Dedifferentiated amniotic fluid mesenchymal stem cell (primary cell): ENCODE data around the gene ASF1B.
"Not testable (repeated sequence)": the region's sequence is repeated elsewhere in the genome, so short reads cannot be mapped to it uniquely, and the experiment has no call there.

Experiments
- DNase-seq: peaks from one replicate; pipeline ENCODE4 v3.0.0-alpha.2; 2016; ENCODE audit errors: extremely low spot score

Gene ASF1B

DNA sequence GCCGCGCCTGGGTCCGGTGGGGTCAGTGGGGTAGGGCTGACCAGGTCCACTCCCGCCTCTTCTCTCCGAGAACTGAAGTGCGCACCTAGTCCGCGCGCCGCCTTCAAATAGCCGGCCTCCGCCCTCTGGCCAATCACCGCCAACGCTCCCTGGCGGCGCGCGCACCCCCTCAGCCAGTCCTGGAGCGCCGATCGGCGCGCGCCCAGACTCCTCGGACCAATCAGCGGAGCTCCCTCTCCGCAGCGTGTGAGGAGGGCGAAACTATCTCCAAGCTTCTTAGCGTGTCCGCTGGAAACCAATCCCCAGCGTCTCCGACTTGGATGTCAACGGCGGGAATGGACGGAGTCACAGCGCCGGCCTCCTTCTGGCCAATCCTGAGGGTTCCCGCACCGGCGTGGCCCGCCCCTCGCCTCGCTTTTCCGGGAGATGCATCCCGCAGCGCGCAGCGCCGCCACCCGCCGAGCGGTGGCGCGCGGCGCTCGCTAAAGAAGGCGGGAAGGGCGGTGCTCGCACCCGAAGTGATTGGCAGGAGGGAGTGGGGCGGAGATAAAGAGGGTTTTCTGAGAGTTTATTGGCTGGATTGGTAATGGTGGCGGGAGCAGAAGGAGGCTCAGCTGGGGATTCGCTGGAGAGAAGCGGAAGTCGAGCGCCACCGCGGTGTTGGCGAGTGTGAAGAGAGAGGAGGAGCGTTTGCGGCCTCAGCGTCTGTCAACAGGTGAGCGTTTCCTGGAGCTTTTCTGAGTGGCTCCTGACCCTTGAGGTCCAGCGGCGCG, at the start of gene ASF1B:
TSS of gene ASF1B (minus strand) at position 81 of the 773 bp plus-strand sequence. CDS start 133 bp downstream, outside the sequence.
- peak; percentile 100 for DNase-seq

DNA sequence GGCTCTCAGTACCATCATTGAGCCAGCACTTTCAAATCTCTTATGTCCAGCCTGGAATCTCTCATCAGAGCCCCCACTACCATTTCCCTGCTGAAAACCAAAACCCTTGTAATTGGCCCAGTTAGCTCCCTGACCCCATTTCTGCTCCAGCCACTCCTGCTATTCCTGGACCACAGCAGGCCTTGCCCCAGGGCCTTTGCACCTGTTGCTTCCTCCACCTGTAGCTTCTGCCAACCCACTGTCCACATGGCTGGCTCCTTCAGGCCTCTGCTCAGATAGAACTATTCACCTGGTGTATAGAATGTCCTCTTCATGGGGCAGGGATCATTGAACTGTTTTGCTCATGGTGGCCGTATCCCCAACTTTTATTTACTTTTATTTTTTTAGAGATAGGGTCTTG, 49.3 kb upstream of the ASF1B start:
- DNase-seq: not testable (repeated sequence)

- DNase-seq: no peak
Measured at GRCh38 chr19:14185158-14185557, 48.8 kb upstream of the ASF1B start.

- no peak for DNase-seq
Measured at GRCh38 chr19:14183741-14184350, 47.5 kb upstream of the ASF1B start.

- no peak for DNase-seq
Measured at GRCh38 chr19:14182476-14182875, 46.1 kb upstream of the ASF1B start.

DNA sequence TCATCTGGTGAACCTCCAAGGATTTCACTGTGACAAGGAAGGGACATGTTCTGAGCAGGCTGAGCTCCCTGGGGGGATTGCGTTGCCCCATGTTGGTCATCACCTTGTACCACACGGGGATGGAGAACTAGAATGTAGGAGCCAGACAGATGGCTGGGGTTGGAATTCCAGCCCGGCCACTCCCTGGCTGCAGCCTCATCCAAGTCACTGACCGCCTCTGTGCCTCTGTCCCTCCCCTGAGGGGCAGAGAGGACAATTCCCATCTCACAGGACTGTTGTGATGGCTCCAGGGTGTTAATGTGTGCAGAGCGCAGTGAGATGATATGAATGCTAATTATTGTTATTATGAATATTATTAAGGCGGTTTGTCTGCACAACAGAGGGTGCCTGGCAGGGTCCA, 45.5 kb upstream of the ASF1B start:
- DNase-seq: no peak

DNA sequence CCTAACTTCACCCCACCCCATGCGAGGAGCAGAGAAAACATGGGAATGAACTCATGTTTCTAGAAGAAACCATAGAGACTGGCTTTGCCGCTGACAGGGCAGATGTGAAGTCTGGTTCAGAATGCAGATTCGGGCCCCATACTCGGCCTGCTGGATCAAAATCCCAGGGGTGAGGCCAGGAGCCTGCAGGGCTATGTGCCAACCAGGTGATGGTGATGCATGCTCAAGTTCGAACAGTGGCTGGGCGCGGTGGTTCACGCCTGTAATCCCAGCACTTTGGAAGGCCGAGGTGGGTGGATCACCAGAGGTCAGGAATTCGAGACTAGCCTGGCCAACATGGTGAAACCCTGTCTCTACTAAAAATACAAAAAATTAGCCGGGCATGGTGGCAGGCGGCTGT, 44.8 kb upstream of the ASF1B start:
- DNase-seq: not testable (repeated sequence)

- no peak for DNase-seq
Measured at GRCh38 chr19:14177496-14178074, 41.2 kb upstream of the ASF1B start.

- DNase-seq: no peak
Measured at GRCh38 chr19:14175351-14175792, 39.0 kb upstream of the ASF1B start.

DNA sequence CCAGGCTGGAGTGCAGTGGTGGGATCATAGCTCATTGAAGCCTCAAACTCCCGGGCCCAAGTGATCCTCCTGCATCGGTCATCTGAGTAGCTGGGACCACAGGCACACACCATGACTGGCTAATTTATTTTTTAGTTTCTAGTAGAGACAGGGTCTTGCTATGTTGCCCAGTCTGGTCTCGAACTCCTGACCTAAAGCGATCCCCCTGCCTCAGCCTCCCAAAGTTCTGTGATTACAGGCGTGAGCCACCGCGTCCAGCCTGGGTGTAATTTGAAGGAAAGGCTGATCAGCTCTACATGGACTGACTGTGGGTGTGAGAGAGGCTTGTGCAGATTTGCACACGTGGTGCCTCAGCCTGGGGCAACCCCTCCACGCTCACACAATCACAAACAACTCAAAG, 38.5 kb upstream of the ASF1B start:
- DNase-seq: no peak

DNA sequence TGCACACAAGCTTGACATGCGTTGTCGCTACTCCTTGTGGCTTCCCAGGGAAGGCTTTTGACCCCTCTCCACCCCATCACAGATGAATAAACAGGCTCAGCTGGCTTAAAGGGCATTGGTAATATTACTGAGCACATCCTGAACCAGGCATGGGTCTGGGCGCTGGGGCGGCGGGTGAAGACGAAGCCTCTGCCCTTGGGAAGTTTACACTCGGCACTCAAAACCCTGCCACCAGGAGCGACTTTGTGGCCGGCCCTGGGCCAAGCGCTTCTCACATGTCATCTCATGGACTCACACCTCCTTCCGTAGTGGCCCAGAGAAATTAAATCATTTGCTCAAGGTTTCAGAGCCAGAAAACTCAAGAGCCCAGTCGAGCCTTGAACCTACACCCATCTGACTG, 32.6 kb upstream of the ASF1B start:
- no peak for DNase-seq

DNA sequence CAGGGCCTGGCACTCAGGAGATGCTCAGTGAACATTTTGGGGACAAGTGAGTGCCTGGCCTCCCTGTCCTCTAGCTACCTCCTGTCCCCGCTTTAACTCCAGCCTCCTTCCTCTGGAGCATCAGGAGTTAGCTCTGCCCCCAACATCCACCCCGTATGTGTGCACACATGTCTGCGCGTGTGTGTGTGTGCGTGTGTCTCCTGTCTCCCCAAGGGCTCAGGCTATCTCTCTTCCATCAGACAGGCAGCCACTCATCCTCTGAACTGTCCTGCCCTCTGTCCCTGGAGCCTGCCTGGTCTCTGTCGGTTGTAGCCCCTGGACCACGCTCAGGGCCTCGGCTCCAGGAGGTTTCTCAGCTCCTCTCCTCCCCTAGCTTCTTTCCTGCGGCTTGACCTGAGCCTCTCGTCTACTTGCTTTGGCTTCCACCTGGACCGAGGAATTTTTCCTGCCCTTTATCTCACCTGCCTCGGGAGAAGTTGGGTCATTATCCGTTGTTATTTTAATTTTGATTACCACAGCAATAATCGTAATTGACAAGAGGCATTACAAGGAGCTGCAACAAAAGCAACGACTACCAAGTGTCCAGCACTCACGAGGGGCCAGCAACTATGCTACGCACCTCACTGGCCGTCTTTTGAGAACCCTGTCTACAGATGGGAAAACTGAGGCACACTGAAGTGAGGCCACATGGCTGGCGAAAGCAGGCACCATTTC, 32.0 kb upstream of the ASF1B start:
- DNase-seq: no peak

GRCh38 chr19:14167576-14168138, 31.3 kb upstream of the ASF1B start:
- no peak for DNase-seq

DNA sequence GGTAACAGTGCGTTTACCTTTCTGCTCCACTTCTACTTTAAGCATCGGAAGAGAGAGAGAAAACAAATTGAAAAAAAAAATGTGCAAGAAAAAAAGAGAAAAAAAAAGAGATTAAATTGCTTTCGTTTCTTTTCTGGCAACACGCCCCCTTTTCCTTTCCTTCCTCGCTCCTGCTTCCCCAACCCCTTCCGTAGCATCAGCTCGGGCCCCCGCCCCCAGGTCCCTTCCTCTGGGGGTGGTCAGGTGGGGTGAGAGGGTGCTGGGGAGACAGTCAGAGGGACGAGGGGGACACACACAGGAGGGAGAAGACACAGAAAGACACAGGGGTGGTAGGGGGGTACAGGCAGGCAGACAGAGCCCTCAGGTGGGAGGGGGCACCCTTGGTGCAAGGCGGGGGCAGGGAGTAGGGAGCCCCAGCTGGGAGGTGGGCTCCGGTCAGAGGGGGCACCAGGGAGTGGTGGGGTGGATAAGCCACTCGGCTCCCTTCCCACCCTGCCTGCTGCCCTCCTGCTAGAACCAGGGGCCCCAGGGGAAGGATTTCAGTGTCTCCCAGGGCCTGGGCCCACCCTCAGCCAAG, 30.7 kb upstream of the ASF1B start:
- no peak for DNase-seq

DNA sequence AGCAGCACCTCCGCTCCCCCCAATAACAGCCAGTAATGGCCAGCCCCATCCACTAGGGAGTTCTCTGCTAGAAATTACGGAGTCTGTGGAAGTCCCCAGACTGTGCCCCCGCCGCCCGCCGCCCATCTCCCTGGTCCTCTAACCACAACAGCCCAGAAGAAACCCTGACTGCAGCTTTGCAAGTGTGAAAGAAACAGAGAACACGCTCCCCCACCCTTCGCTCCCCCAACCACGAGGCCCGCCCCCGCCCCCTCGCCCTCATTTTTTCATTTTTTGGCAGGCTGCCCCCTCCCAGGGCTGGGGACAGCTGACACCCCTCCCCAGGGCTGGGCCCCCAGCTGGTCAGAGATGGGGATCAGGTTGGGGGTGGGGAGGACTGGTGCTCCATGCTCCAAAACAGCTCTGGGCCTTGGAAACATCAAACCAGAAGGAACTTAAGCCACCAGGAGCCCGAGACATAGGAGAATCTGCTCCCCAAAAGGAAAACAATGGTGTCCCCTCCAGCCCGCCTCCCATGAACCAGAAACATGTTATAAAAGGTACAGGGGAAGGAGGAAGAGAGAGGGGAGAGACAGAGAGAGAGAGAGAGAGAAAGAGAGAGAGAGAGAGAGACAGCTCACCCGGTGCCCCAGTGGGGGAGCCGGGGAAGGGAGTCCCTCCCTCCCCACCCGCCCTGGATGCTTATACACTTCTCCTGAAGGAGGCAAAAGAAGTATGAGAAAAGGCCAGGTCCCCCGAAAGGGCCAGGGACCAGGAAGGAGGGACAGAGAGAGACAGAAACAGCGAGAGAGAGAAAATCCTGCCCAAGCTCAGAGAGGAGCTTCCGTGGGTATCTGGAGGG, 29.8 kb upstream of the ASF1B start:
- no peak for DNase-seq

GRCh38 chr19:14164724-14165493, 28.5 kb upstream of the ASF1B start:
- no peak for DNase-seq

DNA sequence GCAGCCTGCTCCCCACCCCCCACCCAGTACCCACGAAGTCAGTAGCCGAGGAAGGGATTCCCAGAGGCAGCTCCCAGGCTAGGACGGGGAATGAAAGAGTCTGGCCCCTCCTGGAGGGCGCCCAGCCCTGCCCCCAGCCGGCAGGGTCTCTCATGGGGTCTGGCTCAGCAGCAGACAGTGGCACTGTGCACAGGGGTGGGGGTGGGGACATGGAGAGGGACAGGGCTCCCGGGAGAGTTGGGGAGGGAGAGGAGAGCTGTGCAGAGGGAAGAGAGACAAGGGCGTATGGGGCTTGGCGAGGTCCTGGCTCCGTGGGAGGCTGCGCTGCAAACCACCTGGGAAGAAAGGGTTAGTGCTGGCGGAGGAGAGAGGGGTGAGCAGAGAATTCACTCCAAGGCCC, 27.7 kb upstream of the ASF1B start:
- no peak for DNase-seq

GRCh38 chr19:14162871-14163297, 26.5 kb upstream of the ASF1B start:
- DNase-seq: no peak

- DNase-seq: no peak
Measured at GRCh38 chr19:14161305-14161704, 24.9 kb upstream of the ASF1B start.
